Muscle layer of duodenum (tissue), 2 donors: ENCODE measurements around the gene ZNG1F.
"Not testable (repeated sequence)": the region's sequence is repeated elsewhere in the genome, so short reads cannot be mapped to it uniquely, and the experiment has no call there.

Experiments used
- H3K27ac ChIP-seq: one replicate; pipeline ENCODE4 v1.7.0; 2013; ENCODE audit warnings: mild to moderate bottlenecking, low read length
- H3K27me3 ChIP-seq: one replicate; pipeline ENCODE4 v1.7.0; 2013; ENCODE audit warnings: low read depth, mild to moderate bottlenecking, control low read depth, low read length
- H3K36me3 ChIP-seq, 2 donors: one replicate each; pipeline ENCODE4 v1.7.0; 2013; ENCODE audit warnings: low read length in 2 of 2, control low read depth in 1 of 2, mild to moderate bottlenecking in 1 of 2; ENCODE audit not compliant: insufficient read depth in 2 of 2, control insufficient read depth in 1 of 2
- H3K4me1 ChIP-seq, 2 donors: one replicate each; pipeline ENCODE4 v1.7.0; 2013; ENCODE audit warnings: low read length in 2 of 2, mild to moderate bottlenecking in 2 of 2, control low read depth in 1 of 2, moderate library complexity in 1 of 2; ENCODE audit not compliant: insufficient read depth in 2 of 2, control insufficient read depth in 1 of 2
- H3K4me3 ChIP-seq, 2 donors: one replicate each; pipeline ENCODE4 v1.7.0; 2013; ENCODE audit warnings: low read length in 2 of 2, low read depth in 1 of 2, mild to moderate bottlenecking in 1 of 2
- H3K9me3 ChIP-seq, 2 donors: one replicate each; pipeline ENCODE4 v1.7.0; 2013; ENCODE audit warnings: low read length in 2 of 2, control low read depth in 1 of 2, mild to moderate bottlenecking in 1 of 2; ENCODE audit not compliant: control insufficient read depth in 1 of 2
- donor health status: healthy.

ZNG1F gene

GRCh38 chr9:41119719-41120118, 69.4 kb downstream of the ZNG1F start:
- H3K27ac ChIP-seq, H3K9me3 ChIP-seq, H3K4me3 ChIP-seq, H3K27me3 ChIP-seq, H3K36me3 ChIP-seq, H3K4me1 ChIP-seq: not testable (repeated sequence)

DNA sequence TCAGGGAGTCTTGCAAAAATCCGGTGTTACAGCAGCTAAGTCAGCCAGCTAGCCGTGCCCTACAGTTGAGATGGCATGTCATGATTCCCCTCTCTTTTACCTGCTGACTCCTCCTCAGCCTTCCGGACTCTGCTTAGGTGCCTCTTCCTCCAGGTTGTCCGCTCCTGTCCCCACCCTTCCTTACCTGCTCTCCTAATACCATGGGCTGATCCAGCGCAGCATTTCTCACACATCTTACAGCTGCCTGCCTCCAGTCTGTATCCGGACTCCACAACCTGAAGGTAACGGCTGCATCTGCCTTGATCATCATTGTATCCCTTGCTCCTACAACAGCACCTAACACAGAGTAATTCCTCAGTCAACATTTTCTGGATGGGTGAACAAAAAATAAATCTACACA, 69.8 kb downstream of the ZNG1F start:
- H3K9me3 ChIP-seq, H3K4me1 ChIP-seq: not testable (repeated sequence)

GRCh38 chr9:41113348-41113747, 75.8 kb downstream of the ZNG1F start:
- not testable (repeated sequence) for H3K9me3 ChIP-seq, H3K27me3 ChIP-seq, H3K27ac ChIP-seq, H3K4me3 ChIP-seq, H3K4me1 ChIP-seq, H3K36me3 ChIP-seq

More for the DNA sequence above, 69.8 kb downstream of the ZNG1F start:
- not testable (repeated sequence) for H3K27me3 ChIP-seq, H3K27ac ChIP-seq, H3K4me3 ChIP-seq, H3K36me3 ChIP-seq

- H3K4me3 ChIP-seq, H3K27me3 ChIP-seq, H3K9me3 ChIP-seq, H3K36me3 ChIP-seq, H3K4me1 ChIP-seq, H3K27ac ChIP-seq: not testable (repeated sequence)
Measured at GRCh38 chr9:41111414-41111813, 77.7 kb downstream of the ZNG1F start.

DNA sequence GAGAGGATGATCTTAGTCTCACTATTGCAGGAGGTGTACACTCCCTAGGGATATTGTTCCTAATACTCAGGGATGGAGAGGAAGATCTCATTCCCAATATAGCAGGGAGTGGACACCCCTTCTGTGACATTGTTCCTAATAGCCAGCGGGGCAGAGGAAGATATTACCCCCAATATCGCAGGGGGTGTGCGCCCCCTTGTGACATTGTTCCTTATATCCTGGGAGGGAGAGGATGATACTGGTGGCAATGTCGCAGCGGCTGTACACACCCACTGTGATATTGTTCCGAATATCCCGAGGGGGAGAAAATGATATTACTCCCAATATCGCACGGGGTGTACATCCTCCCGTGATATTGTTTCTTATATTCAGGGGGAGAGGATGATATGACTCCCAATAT, 78.2 kb downstream of the ZNG1F start:
- not testable (repeated sequence) for H3K27me3 ChIP-seq, H3K27ac ChIP-seq, H3K36me3 ChIP-seq, H3K9me3 ChIP-seq, H3K4me1 ChIP-seq, H3K4me3 ChIP-seq

DNA sequence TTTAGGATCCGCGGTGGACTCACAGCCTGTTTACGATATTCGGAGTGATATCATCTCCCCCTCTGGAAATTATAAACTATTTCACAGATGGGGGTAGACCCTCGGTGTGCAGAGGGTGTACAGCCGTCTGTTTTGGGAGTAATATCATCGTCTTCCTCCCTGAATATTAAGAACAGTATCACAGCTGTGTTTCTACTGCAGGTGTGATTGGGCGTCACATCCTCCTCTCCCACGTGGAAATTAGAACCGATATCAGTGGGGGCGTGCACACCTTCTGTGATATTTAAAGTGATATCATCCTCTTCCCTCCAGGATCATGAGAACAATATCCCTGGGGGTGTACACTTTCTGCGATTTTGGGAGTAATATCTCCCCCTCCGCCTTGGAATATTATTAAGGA, 79.9 kb downstream of the ZNG1F start:
- not testable (repeated sequence) for H3K4me3 ChIP-seq, H3K27me3 ChIP-seq, H3K9me3 ChIP-seq, H3K36me3 ChIP-seq, H3K4me1 ChIP-seq, H3K27ac ChIP-seq

DNA sequence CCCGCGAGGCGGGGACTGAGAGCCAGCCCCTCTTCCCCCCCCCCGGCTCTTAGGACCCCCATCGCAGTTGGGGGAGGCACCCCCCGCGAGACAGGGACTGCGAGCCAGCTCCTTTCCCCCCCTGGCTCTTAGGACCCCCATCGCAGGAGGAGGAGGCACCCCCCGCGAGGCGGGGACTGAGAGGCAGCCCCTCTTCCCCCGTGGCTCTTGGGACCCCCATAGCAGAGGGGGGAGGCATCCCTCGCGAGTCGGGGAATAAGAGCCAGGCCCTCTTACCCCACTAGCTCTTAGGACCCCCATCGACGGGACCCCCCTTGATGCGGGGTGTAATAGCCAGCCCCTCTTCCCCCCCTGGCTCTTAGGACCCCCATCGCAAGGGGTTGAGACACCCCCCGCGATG, 80.3 kb downstream of the ZNG1F start:
- H3K9me3 ChIP-seq, H3K27ac ChIP-seq, H3K4me3 ChIP-seq, H3K27me3 ChIP-seq, H3K4me1 ChIP-seq, H3K36me3 ChIP-seq: not testable (repeated sequence)

- not testable (repeated sequence) for H3K27ac ChIP-seq, H3K36me3 ChIP-seq, H3K27me3 ChIP-seq, H3K4me1 ChIP-seq, H3K4me3 ChIP-seq, H3K9me3 ChIP-seq
Measured at GRCh38 chr9:41106472-41107116, 82.5 kb downstream of the ZNG1F start.

DNA sequence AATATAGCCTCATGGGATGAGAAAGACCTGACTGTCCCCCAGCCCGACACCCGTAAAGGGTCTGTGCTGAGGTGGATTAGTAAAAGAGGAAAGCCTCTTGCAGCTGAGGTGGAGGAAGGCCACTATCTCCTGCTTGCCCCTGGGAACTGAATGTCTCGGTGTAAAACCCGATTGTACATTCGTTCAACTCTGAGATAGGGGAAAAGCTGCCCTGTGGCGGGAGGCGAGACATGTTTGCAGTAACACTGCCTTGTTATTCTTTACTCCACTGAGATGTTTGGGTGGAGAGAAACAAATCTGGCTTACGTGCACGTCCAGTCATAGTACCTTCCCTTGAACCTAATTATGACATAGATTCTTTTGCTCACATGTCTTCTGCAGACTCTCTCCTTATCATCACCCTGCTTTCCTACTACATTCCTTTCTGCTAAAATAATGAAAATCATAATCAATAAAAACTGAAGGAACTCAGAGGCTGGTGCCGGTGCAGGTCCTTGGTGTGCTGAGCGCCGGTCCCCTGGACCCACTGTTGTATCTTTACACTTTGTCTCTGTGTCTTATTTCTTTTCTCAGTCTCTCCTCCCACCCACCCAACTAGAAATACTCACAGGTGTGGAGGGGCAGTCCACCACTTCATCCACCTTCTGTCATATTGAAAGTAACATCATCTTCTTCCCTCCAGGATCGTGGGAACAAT, 83.4 kb downstream of the ZNG1F start:
- not testable (repeated sequence) for H3K27ac ChIP-seq, H3K4me3 ChIP-seq, H3K36me3 ChIP-seq, H3K4me1 ChIP-seq, H3K27me3 ChIP-seq, H3K9me3 ChIP-seq

- H3K36me3 ChIP-seq, H3K27me3 ChIP-seq, H3K9me3 ChIP-seq, H3K4me1 ChIP-seq, H3K27ac ChIP-seq, H3K4me3 ChIP-seq: not testable (repeated sequence)
Measured at GRCh38 chr9:41104542-41104941, 84.6 kb downstream of the ZNG1F start.

- H3K9me3 ChIP-seq: not testable (repeated sequence)
Measured at GRCh38 chr9:41100508-41100907, 88.6 kb downstream of the ZNG1F start.

GRCh38 chr9:41098759-41099158, 90.4 kb downstream of the ZNG1F start:
- H3K4me3 ChIP-seq, H3K4me1 ChIP-seq, H3K27ac ChIP-seq, H3K27me3 ChIP-seq, H3K9me3 ChIP-seq, H3K36me3 ChIP-seq: not testable (repeated sequence)

More at GRCh38 chr9:41100508-41100907, 88.6 kb downstream of the ZNG1F start:
- H3K4me3 ChIP-seq, H3K27me3 ChIP-seq, H3K4me1 ChIP-seq, H3K36me3 ChIP-seq, H3K27ac ChIP-seq: not testable (repeated sequence)
